GM23338 (cell line): Measurements from ENCODE around the gene SH3RF2. TPM values are rescaled to one million over a fixed set of nuclear protein-coding genes. Genes with fewer than 3 reads are reported as not detected.

Experiments
- ATAC-seq: fragments of 200-7000 bp; cut with Tn5 transposase; 3 replicates; pipeline ENCODE4 v1.9.1; 2020
- DNase-seq: peaks from one replicate; pipeline ENCODE4 v3.0.0-alpha.2; 2015; ENCODE audit warnings: low spot score
- H2AFZ ChIP-seq: fragments of 200-600 bp; sonication (generic); 2 replicates; pipeline ENCODE4 v1.8.0; 2016; ENCODE audit warnings: antibody characterized with exemption, mild to moderate bottlenecking, moderate library complexity
- H3F3A ChIP-seq: fragments of 200-600 bp; sonication (generic); replicated peaks from 2 replicates; pipeline ENCODE4 v1.8.0; 2017; ENCODE audit warnings: antibody characterized with exemption, mixed run types, low read depth
- H3K27ac ChIP-seq: fragments of 200-600 bp; sonication (generic); 2 replicates; pipeline ENCODE4 v1.6.1; 2016; ENCODE audit warnings: low read depth
- H3K27me3 ChIP-seq: fragments of 200-600 bp; sonication (generic); 2 replicates; pipeline ENCODE4 v1.8.0; 2016; ENCODE audit warnings: mild to moderate bottlenecking, mixed run types, moderate library complexity; ENCODE audit not compliant: insufficient read depth
- H3K36me3 ChIP-seq: fragments of 200-600 bp; sonication (generic); 2 replicates; pipeline ENCODE4 v1.8.0; 2016; ENCODE audit warnings: mild to moderate bottlenecking; ENCODE audit not compliant: insufficient read depth
- H3K4me1 ChIP-seq: fragments of 200-600 bp; sonication (generic); 2 replicates; pipeline ENCODE4 v1.8.0; 2016; ENCODE audit warnings: mild to moderate bottlenecking, moderate library complexity; ENCODE audit not compliant: insufficient read depth
- H3K4me2 ChIP-seq: fragments of 200-600 bp; sonication (generic); 2 replicates; pipeline ENCODE4 v1.7.1; 2017; ENCODE audit warnings: mixed run types
- H3K4me3 ChIP-seq: fragments of 200-600 bp; sonication (generic); 2 replicates; pipeline ENCODE4 v1.6.1; 2016; ENCODE audit warnings: mixed run types
- H3K79me2 ChIP-seq: fragments of 200-600 bp; sonication (generic); replicated peaks from 2 replicates; pipeline ENCODE4 v1.8.0; 2017; ENCODE audit warnings: mild to moderate bottlenecking; ENCODE audit not compliant: insufficient read depth
- H3K9me2 ChIP-seq: fragments of 200-600 bp; sonication (generic); 2 replicates; pipeline ENCODE4 v1.8.0; 2017; ENCODE audit not compliant: insufficient read depth
- H4K20me1 ChIP-seq: fragments of 200-600 bp; sonication (generic); replicated peaks from 2 replicates; pipeline ENCODE4 v1.8.0; 2017; ENCODE audit warnings: mild to moderate bottlenecking; ENCODE audit not compliant: insufficient read depth
- H3K27ac Mint-ChIP-seq: 2 replicates; pipeline ENCODE4 v1.8.0; 2020; ENCODE audit warnings: inconsistent platforms, mild to moderate bottlenecking, moderate library complexity, mixed read lengths
- H3K27me3 Mint-ChIP-seq: 3 replicates; pipeline ENCODE4 v1.8.0; 2022; ENCODE audit warnings: low read depth, mild to moderate bottlenecking, moderate library complexity, mixed read lengths, inconsistent platforms; ENCODE audit not compliant: insufficient read depth, poor library complexity
- H3K36me3 Mint-ChIP-seq: 3 replicates; pipeline ENCODE4 v1.8.0; 2021; ENCODE audit warnings: low read depth, mild to moderate bottlenecking, inconsistent platforms, moderate library complexity, mixed read lengths
- H3K4me1 Mint-ChIP-seq: 3 replicates; pipeline ENCODE4 v1.8.0; 2020; ENCODE audit warnings: mild to moderate bottlenecking, inconsistent platforms, mixed read lengths
- H3K4me3 Mint-ChIP-seq: 3 replicates; pipeline ENCODE4 v1.8.0; 2021; ENCODE audit warnings: moderate library complexity, mild to moderate bottlenecking, inconsistent platforms, mixed read lengths
- H3K9me3 Mint-ChIP-seq: 3 replicates; pipeline ENCODE4 v1.8.0; 2020; ENCODE audit warnings: moderate library complexity, mild to moderate bottlenecking, inconsistent platforms, mixed read lengths
- EZH2 ChIP-seq: fragments of 200-600 bp; sonication (generic); IDR thresholded peaks from one replicate; pipeline ENCODE4 v1.8.0; 2017; ENCODE audit warnings: antibody characterized with exemption, mild to moderate bottlenecking, low read depth; ENCODE audit not compliant: unreplicated experiment
- EZH2phosphoT487 ChIP-seq: fragments of 200-600 bp; sonication (generic); IDR thresholded peaks from one replicate; pipeline ENCODE4 v1.8.1; 2018; ENCODE audit warnings: antibody characterized with exemption; ENCODE audit not compliant: unreplicated experiment
- NANOG ChIP-seq: IDR thresholded peaks from 2 replicates; pipeline ENCODE4 v1.6.1; 2016; ENCODE audit warnings: antibody characterized with exemption, borderline replicate concordance
- POLR2AphosphoS5 ChIP-seq: IDR thresholded peaks from 2 replicates; pipeline ENCODE4 v1.6.1; 2016; ENCODE audit warnings: antibody characterized with exemption, low read depth
- REST ChIP-seq: IDR thresholded peaks from one replicate; pipeline ENCODE4 v1.6.1; 2018; ENCODE audit warnings: antibody characterized with exemption; ENCODE audit not compliant: unreplicated experiment
- STAT1 ChIP-seq: IDR thresholded peaks from one replicate; pipeline ENCODE4 v1.6.1; 2016; ENCODE audit warnings: antibody characterized with exemption; ENCODE audit not compliant: unreplicated experiment
- ZNF114 ChIP-seq: fragments of 250-450 bp; sonication (Bioruptor Pico); IDR thresholded peaks from 2 replicates; pipeline ENCODE4 v1.5.0; 2020; ENCODE audit warnings: mild to moderate bottlenecking, moderate library complexity
- ZNF331 ChIP-seq: fragments of 250-450 bp; sonication (Bioruptor Pico); IDR thresholded peaks from 2 replicates; pipeline ENCODE4 v1.5.0; 2020; ENCODE audit warnings: low read depth, mild to moderate bottlenecking, moderate library complexity
- polyA plus RNA-seq: library from polyadenylated mRNA; unstranded; fragments of >200 nt; fragmentation: Nextera tagmentation; extraction: Ambion mirVana; gene quantifications from 2 replicates; pipeline ENCODE4 v1.2.1, GENCODE V29; 2016
- total RNA-seq: library from RNA; depleted of rRNA; stranded (reverse); fragments of >200 nt; shearing (Covaris generic); gene quantifications from 2 replicates; pipeline ENCODE4 v1.2.3, GENCODE V29; 2014
- TF ChIP-seq, protein P1 (sequence below): fragments of 250-450 bp; sonication (Bioruptor Pico); IDR thresholded peaks from 2 replicates; pipeline ENCODE4 v1.5.0; 2020; ENCODE audit warnings: mild to moderate bottlenecking, moderate library complexity

Gene SH3RF2
- total and polyA plus RNA-seq, 2 experiments from 2014 or later: 1.7 to 2.4 TPM

GRCh38 chr5:145931718-145932117 lies 4.7 kb upstream of the SH3RF2 start:
- no peak overlapping the region for H3K27ac Mint-ChIP-seq
- H3K36me3 ChIP-seq: no peaks in the 10 kb centered on the region

DNA sequence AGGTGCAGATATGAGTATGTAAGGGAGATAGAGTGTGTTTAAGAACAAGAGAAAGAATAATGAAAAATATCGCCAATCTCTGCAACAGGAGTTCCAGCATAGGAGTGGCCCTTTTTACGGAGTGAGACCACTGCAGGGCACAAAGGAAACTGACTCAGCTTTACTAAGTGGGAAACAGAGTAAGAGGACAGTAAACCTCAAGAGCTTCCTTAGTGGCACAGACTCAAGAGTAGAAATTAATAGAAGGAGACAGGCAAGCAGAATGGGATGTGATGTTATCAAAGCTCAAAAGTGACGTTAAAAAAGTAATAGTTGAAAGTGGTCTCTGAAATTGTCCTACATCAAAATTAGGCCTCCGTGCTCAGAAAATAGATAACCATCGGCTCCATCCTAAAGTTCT lies 2.1 kb upstream of the SH3RF2 start:
- no peak overlapping the region for H3K27ac Mint-ChIP-seq
- H3K4me2 ChIP-seq: no peak overlapping the region
- H2AFZ ChIP-seq: no peak overlapping the region; the same call in 1 of the 2 replicates
- TF ChIP-seq POLR2AphosphoS5 (no peak), NANOG (no peak), EZH2phosphoT487 (no peak), ZNF114 (CRISPR knock-in tag) (no peak), EZH2 (no peak), STAT1 (no peak), ZNF331 (CRISPR knock-in tag) (no peak)
- TF ChIP-seq, protein P1, sequence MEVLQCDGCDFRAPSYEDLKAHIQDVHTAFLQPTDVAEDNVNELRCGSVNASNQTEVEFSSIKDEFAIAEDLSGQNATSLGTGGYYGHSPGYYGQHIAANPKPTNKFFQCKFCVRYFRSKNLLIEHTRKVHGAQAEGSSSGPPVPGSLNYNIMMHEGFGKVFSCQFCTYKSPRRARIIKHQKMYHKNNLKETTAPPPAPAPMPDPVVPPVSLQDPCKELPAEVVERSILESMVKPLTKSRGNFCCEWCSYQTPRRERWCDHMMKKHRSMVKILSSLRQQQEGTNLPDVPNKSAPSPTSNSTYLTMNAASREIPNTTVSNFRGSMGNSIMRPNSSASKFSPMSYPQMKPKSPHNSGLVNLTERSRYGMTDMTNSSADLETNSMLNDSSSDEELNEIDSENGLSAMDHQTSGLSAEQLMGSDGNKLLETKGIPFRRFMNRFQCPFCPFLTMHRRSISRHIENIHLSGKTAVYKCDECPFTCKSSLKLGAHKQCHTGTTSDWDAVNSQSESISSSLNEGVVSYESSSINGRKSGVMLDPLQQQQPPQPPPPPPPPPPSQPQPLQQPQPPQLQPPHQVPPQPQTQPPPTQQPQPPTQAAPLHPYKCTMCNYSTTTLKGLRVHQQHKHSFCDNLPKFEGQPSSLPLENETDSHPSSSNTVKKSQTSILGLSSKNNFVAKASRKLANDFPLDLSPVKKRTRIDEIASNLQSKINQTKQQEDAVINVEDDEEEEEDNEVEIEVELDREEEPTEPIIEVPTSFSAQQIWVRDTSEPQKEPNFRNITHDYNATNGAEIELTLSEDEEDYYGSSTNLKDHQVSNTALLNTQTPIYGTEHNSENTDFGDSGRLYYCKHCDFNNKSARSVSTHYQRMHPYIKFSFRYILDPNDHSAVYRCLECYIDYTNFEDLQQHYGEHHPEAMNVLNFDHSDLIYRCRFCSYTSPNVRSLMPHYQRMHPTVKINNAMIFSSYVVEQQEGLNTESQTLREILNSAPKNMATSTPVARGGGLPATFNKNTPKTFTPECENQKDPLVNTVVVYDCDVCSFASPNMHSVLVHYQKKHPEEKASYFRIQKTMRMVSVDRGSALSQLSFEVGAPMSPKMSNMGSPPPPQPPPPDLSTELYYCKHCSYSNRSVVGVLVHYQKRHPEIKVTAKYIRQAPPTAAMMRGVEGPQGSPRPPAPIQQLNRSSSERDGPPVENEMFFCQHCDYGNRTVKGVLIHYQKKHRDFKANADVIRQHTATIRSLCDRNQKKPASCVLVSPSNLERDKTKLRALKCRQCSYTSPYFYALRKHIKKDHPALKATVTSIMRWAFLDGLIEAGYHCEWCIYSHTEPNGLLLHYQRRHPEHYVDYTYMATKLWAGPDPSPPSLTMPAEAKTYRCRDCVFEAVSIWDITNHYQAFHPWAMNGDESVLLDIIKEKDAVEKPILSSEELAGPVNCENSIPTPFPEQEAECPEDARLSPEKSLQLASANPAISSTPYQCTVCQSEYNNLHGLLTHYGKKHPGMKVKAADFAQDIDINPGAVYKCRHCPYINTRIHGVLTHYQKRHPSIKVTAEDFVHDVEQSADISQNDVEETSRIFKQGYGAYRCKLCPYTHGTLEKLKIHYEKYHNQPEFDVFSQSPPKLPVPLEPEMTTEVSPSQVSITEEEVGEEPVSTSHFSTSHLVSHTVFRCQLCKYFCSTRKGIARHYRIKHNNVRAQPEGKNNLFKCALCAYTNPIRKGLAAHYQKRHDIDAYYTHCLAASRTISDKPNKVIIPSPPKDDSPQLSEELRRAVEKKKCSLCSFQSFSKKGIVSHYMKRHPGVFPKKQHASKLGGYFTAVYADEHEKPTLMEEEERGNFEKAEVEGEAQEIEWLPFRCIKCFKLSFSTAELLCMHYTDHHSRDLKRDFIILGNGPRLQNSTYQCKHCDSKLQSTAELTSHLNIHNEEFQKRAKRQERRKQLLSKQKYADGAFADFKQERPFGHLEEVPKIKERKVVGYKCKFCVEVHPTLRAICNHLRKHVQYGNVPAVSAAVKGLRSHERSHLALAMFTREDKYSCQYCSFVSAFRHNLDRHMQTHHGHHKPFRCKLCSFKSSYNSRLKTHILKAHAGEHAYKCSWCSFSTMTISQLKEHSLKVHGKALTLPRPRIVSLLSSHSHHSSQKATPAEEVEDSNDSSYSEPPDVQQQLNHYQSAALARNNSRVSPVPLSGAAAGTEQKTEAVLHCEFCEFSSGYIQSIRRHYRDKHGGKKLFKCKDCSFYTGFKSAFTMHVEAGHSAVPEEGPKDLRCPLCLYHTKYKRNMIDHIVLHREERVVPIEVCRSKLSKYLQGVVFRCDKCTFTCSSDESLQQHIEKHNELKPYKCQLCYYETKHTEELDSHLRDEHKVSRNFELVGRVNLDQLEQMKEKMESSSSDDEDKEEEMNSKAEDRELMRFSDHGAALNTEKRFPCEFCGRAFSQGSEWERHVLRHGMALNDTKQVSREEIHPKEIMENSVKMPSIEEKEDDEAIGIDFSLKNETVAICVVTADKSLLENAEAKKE (CRISPR knock-in tag): no peak

More at GRCh38 chr5:145931718-145932117, 4.7 kb upstream of the SH3RF2 start:
- Mint-ChIP-seq H3K36me3 (no peaks in the 10 kb centered on the region), H3K4me3 (no peak overlapping the region), H3K27me3 (peaks cover 5% of the 10 kb centered on the region), H3K4me1 (peaks cover 23% of the 10 kb centered on the region), H3K9me3 (no peaks in the 10 kb centered on the region)
- no peak for DNase-seq
- Histone ChIP-seq H3K79me2 (no peaks in the 10 kb centered on the region), H3K4me3 (no peak overlapping the region), H3K27me3 (no peaks in the 10 kb centered on the region), H3K4me2 (no peak overlapping the region), H2AFZ (no peak overlapping the region), H4K20me1 (no peaks in the 10 kb centered on the region), H3K9me2 (no peaks in the 10 kb centered on the region), H3K27ac (no peak overlapping the region), H3F3A (no peaks in the 10 kb centered on the region), H3K4me1 (peaks cover 7% of the 10 kb centered on the region; the same call in 1 of the 2 replicates)
- ATAC-seq: no peak
- no peak for TF ChIP-seq REST

More for the DNA sequence above, 2.1 kb upstream of the SH3RF2 start:
- no peak overlapping the region for H3K27ac ChIP-seq
- Mint-ChIP-seq H3K4me3 (no peak overlapping the region), H3K9me3 (no peaks in the 10 kb centered on the region), H3K36me3 (no peaks in the 10 kb centered on the region), H3K27me3 (peaks cover 5% of the 10 kb centered on the region), H3K4me1 (peaks cover 47% of the 10 kb centered on the region)
- no peaks in the 10 kb centered on the region for H4K20me1 ChIP-seq
- H3K4me1 ChIP-seq: peaks cover 32% of the 10 kb centered on the region
- H3K36me3 ChIP-seq: no peaks in the 10 kb centered on the region
- no peak overlapping the region for H3K4me3 ChIP-seq
- H3K9me2 ChIP-seq: no peaks in the 10 kb centered on the region
- no peaks in the 10 kb centered on the region for H3K79me2 ChIP-seq
- no peak for DNase-seq
- ATAC-seq: no peak
- peaks cover 7% of the 10 kb centered on the region; the same call in 1 of the 2 replicates for H3K27me3 ChIP-seq
- no peaks in the 10 kb centered on the region for H3F3A ChIP-seq
